H1 (cell line): ENCODE measurements around the gene ADARB2.

ENCODE experiments used
- BACH1 ChIP-seq: IDR thresholded peaks from 2 replicates; pipeline ENCODE4 v1.6.1; 2012; ENCODE audit warnings: low read length, improper control_type of control experiment
- BCL11A ChIP-seq, 2 experiments: IDR thresholded peaks; one replicate each; pipeline ENCODE4 v1.6.1; 2011; ENCODE audit warnings: low read depth in 2 of 2, low read length in 2 of 2, mild to moderate bottlenecking in 2 of 2
- BRCA1 ChIP-seq: IDR thresholded peaks from 2 replicates; pipeline ENCODE4 v1.6.1; 2012; ENCODE audit warnings: low read depth, low read length, improper control_type of control experiment
- CTCF ChIP-seq, 3 experiments: IDR thresholded peaks; 1 replicate in 2 of 3; 2 replicates in 1 of 3; pipeline versions ENCODE4 v1.5.1 to v1.6.1; 2011; ENCODE audit warnings: low read length in 3 of 3, mild to moderate bottlenecking in 3 of 3, inconsistent platforms in 2 of 3, low read depth in 1 of 3, moderate library complexity in 1 of 3; ENCODE audit not compliant: insufficient read depth in 1 of 3; ENCODE audit errors: control extremely low read depth in 1 of 3
- EP300 ChIP-seq, 2 experiments: IDR thresholded peaks; 1 replicate in 1 of 2; 2 replicates in 1 of 2; pipeline ENCODE4 v1.6.1; 2011 to 2012; ENCODE audit warnings: low read depth in 2 of 2, low read length in 2 of 2, mild to moderate bottlenecking in 2 of 2, borderline replicate concordance in 1 of 2, inconsistent platforms in 1 of 2, moderate library complexity in 1 of 2
- POLR2A ChIP-seq, 2 experiments: IDR thresholded peaks; 1 replicate in 1 of 2; 2 replicates in 1 of 2; pipeline ENCODE4 v1.6.1; 2011; ENCODE audit warnings: low read depth in 2 of 2, low read length in 2 of 2, mild to moderate bottlenecking in 2 of 2; ENCODE audit errors: control extremely low read depth in 1 of 2
- POLR2AphosphoS5 ChIP-seq: IDR thresholded peaks from 2 replicates; pipeline ENCODE4 v1.6.1; 2011; ENCODE audit warnings: low read depth, low read length
- SIN3A ChIP-seq, 2 experiments: IDR thresholded peaks in 1 of 2; conservative IDR thresholded peaks in 1 of 2; 2 replicates each; pipeline ENCODE4 v1.6.1; 2011 to 2012; ENCODE audit warnings: low read length in 2 of 2, improper control_type of control experiment in 1 of 2, low read depth in 1 of 2, mild to moderate bottlenecking in 1 of 2

GRCh38 chr10:1620803-1621202 lies 116.5 kb downstream of the ADARB2 start:
- TF ChIP-seq BRCA1: no peak
- TF ChIP-seq BACH1: no peak
- TF ChIP-seq POLR2A (IDR thresholded peaks at IDR 0.05; ENCODE audit: control extremely low read depth in 1 of 2, low read depth in 2 of 2, low read length in 2 of 2): no peak
- no peak for TF ChIP-seq SIN3A (conservative IDR thresholded peaks at IDR 0.05 in 1 of 2, IDR thresholded peaks at IDR 0.05 in 1 of 2; ENCODE audit: low read depth in 1 of 2, low read length in 2 of 2)
- TF ChIP-seq BCL11A (IDR thresholded peaks at IDR 0.05; ENCODE audit: low read depth in 2 of 2, low read length in 2 of 2): no peak
- no peak for TF ChIP-seq POLR2AphosphoS5
- no peak for TF ChIP-seq EP300 (IDR thresholded peaks at IDR 0.05; ENCODE audit: borderline replicate concordance in 1 of 2, low read depth in 2 of 2, low read length in 2 of 2)
- TF ChIP-seq CTCF (IDR thresholded peaks at IDR 0.05; ENCODE audit: control extremely low read depth in 1 of 3, insufficient read depth in 1 of 3, low read depth in 1 of 3, low read length in 3 of 3): no peak
